Omental fat pad (tissue), 4 donors: ENCODE measurements around the gene MESD. TPM values are rescaled to one million over a fixed set of nuclear protein-coding genes. Genes with fewer than 3 reads are reported as not detected.

Experiments used
- ATAC-seq: fragments of 150-250 bp; one replicate; pipeline ENCODE4 v1.9.1; 2016; ENCODE audit warnings: mild to moderate bottlenecking, moderate library complexity; ENCODE audit not compliant: low FRiP score
- DNase-seq: peaks from one replicate; pipeline ENCODE4 v3.0.0-alpha.2; 2019; ENCODE audit warnings: low spot score
- CTCF ChIP-seq, 3 donors: fragments of 450-650 bp; IDR thresholded peaks; one replicate each; pipeline ENCODE4 v1.5.1; 2016 to 2017; ENCODE audit warnings: antibody characterized with exemption in 3 of 3, mild to moderate bottlenecking in 3 of 3, moderate library complexity in 2 of 3
- total RNA-seq, 4 donors: library from RNA; depleted of rRNA; stranded (reverse); fragments of >200 nt; gene quantifications; one replicate each; pipeline ENCODE4 v1.1.0, GENCODE V29; 2016

Gene MESD
- total RNA-seq, 4 donors from 2014 or later = 19.5 to 26.1 (median 22.6) TPM

- ATAC-seq (no peak), DNase-seq (no peak)
- TF ChIP-seq CTCF (IDR thresholded peaks at IDR 0.05) = no peak
These were observed 25.0 kb upstream of the MESD start for GRCh38 chr15:81014446-81015093.

- ATAC-seq = no peak
- TF ChIP-seq CTCF (IDR thresholded peaks at IDR 0.05) = no peak
- no peak for DNase-seq
These were observed 23.8 kb upstream of the MESD start for GRCh38 chr15:81013396-81013929.

GRCh38 chr15:81012588-81012987 is 23.0 kb upstream of the MESD start:
- no peak for TF ChIP-seq CTCF (IDR thresholded peaks at IDR 0.05)
- ATAC-seq (no peak), DNase-seq (no peak)

- ATAC-seq = no peak
- no peak for TF ChIP-seq CTCF (IDR thresholded peaks at IDR 0.05)
- DNase-seq = no peak
These were observed 22.0 kb upstream of the MESD start for GRCh38 chr15:81011593-81011992.

- no peak for TF ChIP-seq CTCF (IDR thresholded peaks at IDR 0.05)
- DNase-seq (no peak), ATAC-seq (no peak)
These were observed 20.5 kb upstream of the MESD start for GRCh38 chr15:81010086-81010485.

- DNase-seq = no peak
- ATAC-seq = no peak
- no peak for TF ChIP-seq CTCF (IDR thresholded peaks at IDR 0.05)
These were observed 18.7 kb upstream of the MESD start for GRCh38 chr15:81008312-81008711.

- DNase-seq (no peak), ATAC-seq (no peak)
- no peak for TF ChIP-seq CTCF (IDR thresholded peaks at IDR 0.05)
These were observed 17.9 kb upstream of the MESD start for GRCh38 chr15:81007428-81008064.
